GM21825 (cell line): Measurements from ENCODE around the gene HPS3.
"Not testable (repeated sequence)": the region's sequence is repeated elsewhere in the genome, so short reads cannot be mapped to it uniquely, and the experiment has no call there.

Experiments
- ATAC-seq: cut with Tn5 transposase; IDR thresholded peaks from one replicate; pipeline ENCODE4 v1.9.1; 2021; ENCODE audit warnings: mild to moderate bottlenecking, moderate library complexity; ENCODE audit not compliant: unreplicated experiment

Gene HPS3

GRCh38 chr3:149186219-149186618 is 56.8 kb downstream of the HPS3 start:
- no peak for ATAC-seq

- ATAC-seq, result no peak
Observed at GRCh38 chr3:149186721-149187120, 57.3 kb downstream of the HPS3 start.

GRCh38 chr3:149188494-149188893 is 59.1 kb downstream of the HPS3 start:
- ATAC-seq, result no peak

GRCh38 chr3:149195221-149195620 is 65.8 kb downstream of the HPS3 start:
- no peak for ATAC-seq

- not testable (repeated sequence) for ATAC-seq
Observed at GRCh38 chr3:149196805-149197592, 67.6 kb downstream of the HPS3 start.

- ATAC-seq, result no peak
Observed at GRCh38 chr3:149197669-149198068, 68.2 kb downstream of the HPS3 start.

GRCh38 chr3:149198611-149199010 is 69.2 kb downstream of the HPS3 start:
- ATAC-seq, result no peak

GRCh38 chr3:149199474-149199873 is 70.0 kb downstream of the HPS3 start:
- no peak for ATAC-seq

GRCh38 chr3:149203758-149204157 is 74.3 kb downstream of the HPS3 start:
- peak; percentile 98 for ATAC-seq

GRCh38 chr3:149204390-149204991 is 75.1 kb downstream of the HPS3 start:
- ATAC-seq, result no peak

GRCh38 chr3:149207475-149207874 is 78.0 kb downstream of the HPS3 start:
- no peak for ATAC-seq

- no peak for ATAC-seq
Observed at GRCh38 chr3:149209431-149209830, 80.0 kb downstream of the HPS3 start.

GRCh38 chr3:149212386-149212785 is 82.9 kb downstream of the HPS3 start:
- ATAC-seq, result no peak

GRCh38 chr3:149214702-149215101 is 85.3 kb downstream of the HPS3 start:
- no peak for ATAC-seq

- no peak for ATAC-seq
Observed at GRCh38 chr3:149215515-149215914, 86.1 kb downstream of the HPS3 start.

GRCh38 chr3:149216193-149216869 is 86.9 kb downstream of the HPS3 start:
- no peak for ATAC-seq

GRCh38 chr3:149217347-149217746 is 87.9 kb downstream of the HPS3 start:
- ATAC-seq, result no peak

- ATAC-seq, result not testable (repeated sequence)
Observed at GRCh38 chr3:149219380-149220121, 90.1 kb downstream of the HPS3 start.

GRCh38 chr3:149221783-149222517 is 92.5 kb downstream of the HPS3 start, which contains the start of gene CP:
Gene CP, minus strand, starts transcription at chr3:149221829. Its CDS starts 37 bp downstream, at chr3:149221792.
- no peak for ATAC-seq
